ENCODE results near the gene NHP2. TPM values are rescaled to one million over a fixed set of nuclear protein-coding genes. Genes with fewer than 3 reads are reported as not detected.

Gene NHP2
- total and polyA plus RNA-seq, 9 of the 15 experiments (the other 6 are each of a cell fraction or from before 2014, with no cell fraction given), result 52.8 to 622 (median 144) TPM

GRCh38 chr5:178116143-178116885, 37.4 kb downstream of the NHP2 start (continued):
- TF ChIP-seq SMARCA5 (IDR thresholded peaks at IDR 0.05), result no peak
- no peak for TF ChIP-seq STAT6 (CRISPR knock-in tag; IDR thresholded peaks at IDR 0.05)
- 0 out of 4 replicates have a peak, but pooled peaks of 1 of the 2 experiments have one; percentile 26 for TF ChIP-seq MNT (conservative IDR thresholded peaks at IDR 0.05)
- no peak for TF ChIP-seq HOMEZ (CRISPR knock-in tag; IDR thresholded peaks at IDR 0.05)
- no peak for TF ChIP-seq POLR3G (IDR thresholded peaks at IDR 0.05; ENCODE audit: extremely low read depth, insufficient read length, insufficient replicate concordance)
- TF ChIP-seq HIVEP1 (CRISPR knock-in tag; IDR thresholded peaks at IDR 0.05), result no peak
- no peak for TF ChIP-seq KDM1A (IDR thresholded peaks at IDR 0.05)
- peak; percentile 82 for TF ChIP-seq ESRRA (IDR thresholded peaks at IDR 0.05; ENCODE audit: borderline replicate concordance, low read depth)
- no peak for TF ChIP-seq SRF (CRISPR knock-in tag; IDR thresholded peaks at IDR 0.05)
- 0 out of 2 replicates have a peak, but pooled peaks have one; percentile 31 for TF ChIP-seq GABPA (tag; conservative IDR thresholded peaks at IDR 0.05; ENCODE audit: low read depth)
- peak; percentile 44; the same call in 1 of the 2 replicates for TF ChIP-seq ZBTB7A (IDR thresholded peaks at IDR 0.05; ENCODE audit: borderline replicate concordance, control insufficient read depth, low read depth, low read length)
- TF ChIP-seq SP2 (IDR thresholded peaks at IDR 0.05; ENCODE audit: extremely low read depth, low read depth, low read length, poor library complexity, severe bottlenecking), result no peak
- no peak for TF ChIP-seq SAFB2 (IDR thresholded peaks at IDR 0.05; ENCODE audit: borderline replicate concordance, low read depth, low read length, severe bottlenecking)
- no peak for TF ChIP-seq CCAR2 (IDR thresholded peaks at IDR 0.05; ENCODE audit: low read depth, low read length)
- TF ChIP-seq NFYB (IDR thresholded peaks at IDR 0.05; ENCODE audit: extremely low read depth, insufficient read length), result no peak
- TF ChIP-seq E2F3 (CRISPR knock-in tag; IDR thresholded peaks at IDR 0.05), result no peak
- TF ChIP-seq MCM2 (IDR thresholded peaks at IDR 0.05; ENCODE audit: low read depth), result no peak
- TF ChIP-seq TAF9B (IDR thresholded peaks at IDR 0.05; ENCODE audit: partially characterized antibody), result no peak
- no peak for TF ChIP-seq ELF1 (tag; IDR thresholded peaks at IDR 0.05)

Data from K562 (cell line).